GM23338 (cell line): ENCODE results near the gene CD6.

ENCODE experiments used
- EZH2 ChIP-seq: fragments of 200-600 bp; sonication (generic); IDR thresholded peaks from one replicate; pipeline ENCODE4 v1.8.0; 2017; ENCODE audit warnings: antibody characterized with exemption, mild to moderate bottlenecking, low read depth; ENCODE audit not compliant: unreplicated experiment
- EZH2phosphoT487 ChIP-seq: fragments of 200-600 bp; sonication (generic); IDR thresholded peaks from one replicate; pipeline ENCODE4 v1.8.1; 2018; ENCODE audit warnings: antibody characterized with exemption; ENCODE audit not compliant: unreplicated experiment
- TF ChIP-seq, protein P1 (sequence below), 2 experiments: fragments of 200-600 bp in 1 of 2; sonication (generic) in 1 of 2; conservative IDR thresholded peaks; 2 replicates each; pipeline versions ENCODE4 v1.5.1 to v1.6.1; 2016 to 2017; ENCODE audit warnings: antibody characterized with exemption in 2 of 2, low read depth in 2 of 2, mild to moderate bottlenecking in 2 of 2, moderate library complexity in 1 of 2

DNA sequence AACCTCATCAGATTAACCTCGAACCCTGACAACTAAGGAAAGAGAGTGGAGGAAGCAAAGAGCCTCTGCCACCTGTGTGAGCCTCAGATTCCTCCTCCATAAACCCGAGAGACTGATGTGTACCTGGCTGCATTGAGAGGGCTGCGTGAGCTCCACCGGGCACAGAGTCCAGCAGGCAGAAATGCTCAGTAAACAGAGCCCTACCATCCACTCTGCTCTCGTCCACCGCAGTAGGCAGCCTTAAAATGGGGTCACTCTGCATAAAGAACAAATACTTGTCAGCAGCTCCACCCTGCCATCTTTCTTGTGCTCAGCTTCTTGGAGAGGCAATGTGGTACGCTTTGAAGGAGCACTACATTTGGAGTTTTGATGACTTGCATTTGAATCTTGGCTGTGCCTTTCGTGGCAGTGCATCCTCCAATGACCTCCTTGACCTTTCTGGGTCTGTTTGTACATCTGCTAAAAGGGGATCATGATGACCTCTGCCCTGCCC lies 87.8 kb downstream of the CD6 start:
- TF ChIP-seq, protein P1, sequence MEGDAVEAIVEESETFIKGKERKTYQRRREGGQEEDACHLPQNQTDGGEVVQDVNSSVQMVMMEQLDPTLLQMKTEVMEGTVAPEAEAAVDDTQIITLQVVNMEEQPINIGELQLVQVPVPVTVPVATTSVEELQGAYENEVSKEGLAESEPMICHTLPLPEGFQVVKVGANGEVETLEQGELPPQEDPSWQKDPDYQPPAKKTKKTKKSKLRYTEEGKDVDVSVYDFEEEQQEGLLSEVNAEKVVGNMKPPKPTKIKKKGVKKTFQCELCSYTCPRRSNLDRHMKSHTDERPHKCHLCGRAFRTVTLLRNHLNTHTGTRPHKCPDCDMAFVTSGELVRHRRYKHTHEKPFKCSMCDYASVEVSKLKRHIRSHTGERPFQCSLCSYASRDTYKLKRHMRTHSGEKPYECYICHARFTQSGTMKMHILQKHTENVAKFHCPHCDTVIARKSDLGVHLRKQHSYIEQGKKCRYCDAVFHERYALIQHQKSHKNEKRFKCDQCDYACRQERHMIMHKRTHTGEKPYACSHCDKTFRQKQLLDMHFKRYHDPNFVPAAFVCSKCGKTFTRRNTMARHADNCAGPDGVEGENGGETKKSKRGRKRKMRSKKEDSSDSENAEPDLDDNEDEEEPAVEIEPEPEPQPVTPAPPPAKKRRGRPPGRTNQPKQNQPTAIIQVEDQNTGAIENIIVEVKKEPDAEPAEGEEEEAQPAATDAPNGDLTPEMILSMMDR (conservative IDR thresholded peaks at IDR 0.05; ENCODE audit: low read depth in 2 of 2): no peak
- no peak for TF ChIP-seq EZH2phosphoT487
- TF ChIP-seq EZH2: no peak
